ENCODE measurements around the gene SPSB4. TPM values are rescaled to one million over a fixed set of nuclear protein-coding genes. Genes with fewer than 3 reads are reported as not detected.

Gene SPSB4
- total and polyA plus RNA-seq, 10 donors, result 0.87 to 10.7 (median 5.9) TPM

- intact Hi-C loops (cut with DNase I; ENCODE audit: low total_unique reads), result no loop called here
- no peak for TF ChIP-seq POLR2A (IDR thresholded peaks at IDR 0.05)
- TF ChIP-seq POLR2AphosphoS5 (IDR thresholded peaks at IDR 0.05), result no peak
- TF ChIP-seq CTCF (IDR thresholded peaks at IDR 0.05 in 8 of 11, conservative IDR thresholded peaks at IDR 0.05 in 3 of 11), result no peak
- 70 to 74% (median 72%) methylated on average over 10 to 13 of the region's 13 CpGs for WGBS, 5 donors
- H3K4me3 ChIP-seq, result no peak overlapping the region
- no peak for DNase-seq
- no peaks in the 10 kb centered on the region for H3K27me3 ChIP-seq (replicated peaks in 1 of 7)
- peaks cover 0 to 5% (median 0%) of the 10 kb centered on the region in 8 donors for H3K9me3 ChIP-seq
- H3K4me1 ChIP-seq, result no peaks in the 10 kb centered on the region
- no peaks in the 10 kb centered on the region for H3K36me3 ChIP-seq
- no peak overlapping the region for H3K27ac ChIP-seq
Observed at GRCh38 chr3:141093971-141094684, 43.0 kb downstream of the SPSB4 start.

DNA sequence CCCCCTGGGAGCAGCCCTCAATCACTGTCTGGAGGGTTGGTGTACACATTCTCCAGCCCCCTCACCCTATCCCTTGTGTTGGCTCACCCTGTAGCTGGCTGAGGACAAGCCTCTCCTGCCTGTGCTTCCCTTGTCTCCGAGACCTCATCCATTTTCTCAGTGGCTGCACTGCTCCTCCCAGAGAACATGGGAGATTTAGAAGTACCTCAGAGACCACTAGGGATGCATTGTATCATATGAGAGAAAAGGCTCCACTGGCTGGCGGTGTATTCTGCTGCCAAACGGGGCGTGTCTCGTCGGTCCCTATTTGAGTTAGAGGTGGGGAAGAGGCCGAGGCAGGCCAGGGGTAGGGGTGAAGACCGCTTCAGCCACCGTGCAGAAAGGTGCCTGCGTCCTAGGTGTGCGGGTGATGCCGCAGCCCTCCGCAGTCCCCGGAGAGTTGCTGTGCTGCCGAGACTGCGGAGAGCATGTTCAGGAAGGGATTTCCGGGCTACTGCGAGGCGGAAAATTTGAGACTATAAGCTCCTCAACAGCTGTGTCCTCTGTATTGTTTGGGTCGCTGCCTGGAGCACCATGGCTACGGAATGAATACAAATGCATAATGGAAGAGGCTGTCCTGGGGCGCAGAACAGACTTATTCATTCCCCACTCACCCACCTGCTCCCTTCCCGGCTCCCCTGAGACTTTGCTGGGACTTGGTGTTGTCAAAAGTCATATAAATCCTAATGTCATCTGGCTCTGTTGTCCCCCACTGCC is 43.8 kb downstream of the SPSB4 start:
- no peaks in the 10 kb centered on the region for H3K27me3 ChIP-seq (replicated peaks in 1 of 7)
- DNase-seq, result no peak
- H3K9me3 ChIP-seq, result peaks cover 0 to 5% (median 0%) of the 10 kb centered on the region in 8 donors
- H3K4me3 ChIP-seq, result no peak overlapping the region
- whole genome bisulfite sequencing, 5 donors, result 47 to 77% (median 64%) methylated on average over 23 of the region's 23 CpGs
- TF ChIP-seq POLR2A (IDR thresholded peaks at IDR 0.05) (no peak), POLR2AphosphoS5 (IDR thresholded peaks at IDR 0.05) (no peak), CTCF (IDR thresholded peaks at IDR 0.05 in 8 of 11, conservative IDR thresholded peaks at IDR 0.05 in 3 of 11) (no peak)
- no peak overlapping the region for H3K27ac ChIP-seq
- H3K4me1 ChIP-seq, result no peaks in the 10 kb centered on the region
- intact Hi-C loops (cut with DNase I; ENCODE audit: low total_unique reads), result no loop called here
- H3K36me3 ChIP-seq, result no peaks in the 10 kb centered on the region

DNA sequence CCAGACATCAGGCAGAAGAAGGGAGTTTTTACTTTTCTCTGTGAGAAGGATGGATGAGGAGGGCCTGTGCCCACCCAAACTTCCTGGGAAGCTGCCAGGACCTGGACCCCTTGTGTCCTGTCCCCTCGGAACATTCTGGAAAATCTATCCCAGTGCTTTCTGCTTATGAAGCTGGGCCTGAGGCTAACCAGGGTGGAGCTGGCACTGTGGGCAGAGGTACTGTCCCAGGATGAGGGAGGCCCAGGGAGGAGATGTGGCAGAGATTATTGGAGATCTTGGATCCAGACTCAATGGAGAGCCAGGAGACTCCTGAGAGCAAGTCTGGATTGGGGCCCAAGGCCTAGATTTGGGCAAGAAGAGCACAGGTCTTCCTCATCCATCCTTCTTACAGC is 44.4 kb downstream of the SPSB4 start:
- H3K27ac ChIP-seq, result no peak overlapping the region
- peaks cover 0 to 5% (median 0%) of the 10 kb centered on the region in 8 donors for H3K9me3 ChIP-seq
- intact Hi-C loops (cut with DNase I; ENCODE audit: low total_unique reads), result no loop called here
- WGBS, 5 donors, result 71 to 100% (median 88%) methylated on average over 1 of the region's 1 CpG
- H3K36me3 ChIP-seq, result no peaks in the 10 kb centered on the region
- H3K4me3 ChIP-seq, result no peak overlapping the region
- no peaks in the 10 kb centered on the region for H3K4me1 ChIP-seq
- TF ChIP-seq POLR2AphosphoS5 (IDR thresholded peaks at IDR 0.05), result no peak
- no peak for TF ChIP-seq CTCF (IDR thresholded peaks at IDR 0.05 in 8 of 11, conservative IDR thresholded peaks at IDR 0.05 in 3 of 11)
- TF ChIP-seq POLR2A (IDR thresholded peaks at IDR 0.05), result no peak
- no peaks in the 10 kb centered on the region for H3K27me3 ChIP-seq (replicated peaks in 1 of 7)
- DNase-seq, result no peak

DNA sequence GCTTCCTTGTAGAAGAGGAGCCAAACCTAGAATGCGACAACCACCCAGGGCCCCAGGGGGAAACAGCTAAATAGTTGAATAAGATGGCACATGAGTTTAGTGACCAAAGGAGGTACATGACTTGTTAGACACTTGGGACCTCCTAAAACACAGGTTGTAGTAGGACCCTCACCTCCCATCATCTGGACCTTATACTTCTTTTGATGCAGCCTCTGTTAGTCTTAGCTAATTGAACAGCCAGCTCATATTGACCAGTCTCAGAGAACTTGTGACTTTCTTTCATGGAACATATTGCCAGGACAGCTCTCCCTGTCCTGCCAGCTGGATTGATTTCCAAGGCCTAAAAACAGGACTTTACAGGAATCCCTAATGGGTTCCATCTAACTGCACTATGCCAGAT is 45.0 kb downstream of the SPSB4 start:
- Histone ChIP-seq H3K9me3 (peaks cover 0 to 5% (median 0%) of the 10 kb centered on the region in 8 donors), H3K36me3 (no peaks in the 10 kb centered on the region), H3K4me1 (no peaks in the 10 kb centered on the region), H3K4me3 (no peak overlapping the region), H3K27me3 (replicated peaks in 1 of 7) (no peaks in the 10 kb centered on the region), H3K27ac (no peak overlapping the region)
- TF ChIP-seq POLR2A (IDR thresholded peaks at IDR 0.05), result no peak
- no peak for TF ChIP-seq CTCF (IDR thresholded peaks at IDR 0.05 in 8 of 11, conservative IDR thresholded peaks at IDR 0.05 in 3 of 11)
- TF ChIP-seq POLR2AphosphoS5 (IDR thresholded peaks at IDR 0.05), result no peak
- WGBS, 5 donors, result 92 to 100% (median 96%) methylated on average over 1 of the region's 1 CpG
- intact Hi-C loops (cut with DNase I; ENCODE audit: low total_unique reads), result no loop called here
- DNase-seq, result no peak
